ENCODE measurements around the gene INSYN2B.

- TF ChIP-seq, protein P1, sequence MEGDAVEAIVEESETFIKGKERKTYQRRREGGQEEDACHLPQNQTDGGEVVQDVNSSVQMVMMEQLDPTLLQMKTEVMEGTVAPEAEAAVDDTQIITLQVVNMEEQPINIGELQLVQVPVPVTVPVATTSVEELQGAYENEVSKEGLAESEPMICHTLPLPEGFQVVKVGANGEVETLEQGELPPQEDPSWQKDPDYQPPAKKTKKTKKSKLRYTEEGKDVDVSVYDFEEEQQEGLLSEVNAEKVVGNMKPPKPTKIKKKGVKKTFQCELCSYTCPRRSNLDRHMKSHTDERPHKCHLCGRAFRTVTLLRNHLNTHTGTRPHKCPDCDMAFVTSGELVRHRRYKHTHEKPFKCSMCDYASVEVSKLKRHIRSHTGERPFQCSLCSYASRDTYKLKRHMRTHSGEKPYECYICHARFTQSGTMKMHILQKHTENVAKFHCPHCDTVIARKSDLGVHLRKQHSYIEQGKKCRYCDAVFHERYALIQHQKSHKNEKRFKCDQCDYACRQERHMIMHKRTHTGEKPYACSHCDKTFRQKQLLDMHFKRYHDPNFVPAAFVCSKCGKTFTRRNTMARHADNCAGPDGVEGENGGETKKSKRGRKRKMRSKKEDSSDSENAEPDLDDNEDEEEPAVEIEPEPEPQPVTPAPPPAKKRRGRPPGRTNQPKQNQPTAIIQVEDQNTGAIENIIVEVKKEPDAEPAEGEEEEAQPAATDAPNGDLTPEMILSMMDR (IDR thresholded peaks at IDR 0.05; ENCODE audit: borderline replicate concordance, extremely low read depth, low read length, poor library complexity, severe bottlenecking) = no peak
- TF ChIP-seq EZH2 (IDR thresholded peaks at IDR 0.05; ENCODE audit: borderline replicate concordance, low read depth, low read length, severe bottlenecking) = no peak
Observed at GRCh38 chr5:169847519-169847918, 132.8 kb downstream of the INSYN2B start.

Measured in DND-41 (cell line).